Astrocyte (in vitro differentiated cells and primary cell): ENCODE results near the gene FZD10. TPM values are rescaled to one million over a fixed set of nuclear protein-coding genes. Genes with fewer than 3 reads are reported as not detected.

ENCODE experiments used
- DNase-seq: peaks from one replicate; pipeline ENCODE4 v3.0.0-alpha.2; 2010; ENCODE audit warnings: low read depth
- FAIRE-seq: peaks from 2 replicates; lab custom pipeline; 2011; peaks lifted over from hg19 to GRCh38; lab: Jason Lieb, UNC
- H2AFZ ChIP-seq: 2 replicates; pipeline ENCODE4 v1.6.0; 2012; ENCODE audit warnings: low read depth, low read length, inconsistent platforms
- H3K27ac ChIP-seq: 2 replicates; pipeline ENCODE4 v1.5.1; 2011; ENCODE audit warnings: low read depth, low read length, inconsistent platforms
- H3K27me3 ChIP-seq: 2 replicates; pipeline ENCODE4 v1.6.0; 2011; ENCODE audit warnings: low read length, inconsistent platforms; ENCODE audit not compliant: insufficient read depth
- H3K36me3 ChIP-seq: 2 replicates; pipeline ENCODE4 v1.5.1; 2011; ENCODE audit warnings: low read length, inconsistent platforms; ENCODE audit not compliant: insufficient read depth
- H3K4me1 ChIP-seq: 2 replicates; pipeline ENCODE4 v1.5.1; 2011; ENCODE audit warnings: low read length, inconsistent platforms; ENCODE audit not compliant: insufficient read depth
- H3K4me2 ChIP-seq: 2 replicates; pipeline ENCODE4 v1.6.0; 2012; ENCODE audit warnings: low read length, inconsistent platforms
- H3K4me3 ChIP-seq: 2 replicates; pipeline ENCODE4 v1.5.1; 2011; ENCODE audit warnings: low read depth, mild to moderate bottlenecking, low read length, inconsistent platforms; ENCODE audit not compliant: insufficient read depth
- H3K79me2 ChIP-seq: 2 replicates; pipeline ENCODE4 v1.6.0; 2012; ENCODE audit warnings: mild to moderate bottlenecking, low read length, inconsistent platforms; ENCODE audit not compliant: insufficient read depth
- H3K9ac ChIP-seq: 2 replicates; pipeline ENCODE4 v1.6.0; 2012; ENCODE audit warnings: mild to moderate bottlenecking, low read length, inconsistent platforms
- H3K9me3 ChIP-seq: 2 replicates; pipeline ENCODE4 v1.5.1; 2012; ENCODE audit warnings: low read depth, mild to moderate bottlenecking, low read length, inconsistent platforms; ENCODE audit not compliant: insufficient read depth
- H4K20me1 ChIP-seq: 2 replicates; pipeline ENCODE4 v1.6.0; 2012; ENCODE audit warnings: low read length, inconsistent platforms; ENCODE audit not compliant: insufficient read depth
- H3K27ac Mint-ChIP-seq: one replicate; pipeline ENCODE4 v1.8.0; 2021; ENCODE audit warnings: mild to moderate bottlenecking, mixed read lengths; ENCODE audit not compliant: unreplicated experiment
- H3K27me3 Mint-ChIP-seq: one replicate; pipeline ENCODE4 v1.8.0; 2021; ENCODE audit warnings: low read depth, mixed read lengths; ENCODE audit not compliant: unreplicated experiment
- H3K36me3 Mint-ChIP-seq: one replicate; pipeline ENCODE4 v1.8.0; 2021; ENCODE audit warnings: low read depth, mixed read lengths; ENCODE audit not compliant: unreplicated experiment
- H3K4me1 Mint-ChIP-seq: one replicate; pipeline ENCODE4 v1.8.0; 2021; ENCODE audit warnings: low read depth, mixed read lengths; ENCODE audit not compliant: unreplicated experiment
- H3K4me3 Mint-ChIP-seq: one replicate; pipeline ENCODE4 v1.8.0; 2021; ENCODE audit warnings: mild to moderate bottlenecking, moderate library complexity, mixed read lengths; ENCODE audit not compliant: unreplicated experiment
- H3K9me3 Mint-ChIP-seq: one replicate; pipeline ENCODE4 v1.8.0; 2021; ENCODE audit warnings: mild to moderate bottlenecking, mixed read lengths; ENCODE audit not compliant: unreplicated experiment
- CTCF ChIP-seq: IDR thresholded peaks from 2 replicates; pipeline ENCODE4 v1.5.1; 2011; ENCODE audit warnings: low read depth, mild to moderate bottlenecking, inconsistent platforms, low read length, moderate library complexity; ENCODE audit not compliant: insufficient read depth
- EZH2 ChIP-seq: IDR thresholded peaks from 2 replicates; pipeline ENCODE4 v1.6.1; 2012; ENCODE audit warnings: mild to moderate bottlenecking, low read length, inconsistent platforms; ENCODE audit not compliant: insufficient read depth
- total RNA-seq: library from RNA; stranded (reverse); gene quantifications from 2 replicates; pipeline ENCODE4 v1.2.1, GENCODE V29; 2021

Gene FZD10
- total RNA-seq, 1 donor from 2014 or later, result not detected

- FAIRE-seq, result no peak
- no peaks in the 10 kb centered on the region for H3K4me1 ChIP-seq
- no peaks in the 10 kb centered on the region for H3K27me3 Mint-ChIP-seq
- no peaks in the 10 kb centered on the region for H3K79me2 ChIP-seq
- H3K4me3 Mint-ChIP-seq, result no peak overlapping the region
- DNase-seq, result no peak
- H3K4me1 Mint-ChIP-seq, result no peaks in the 10 kb centered on the region
- no peak overlapping the region for H3K4me3 ChIP-seq
- H2AFZ ChIP-seq, result no peak overlapping the region
- no peak overlapping the region for H3K9ac ChIP-seq
- H3K9me3 Mint-ChIP-seq, result peaks cover 22% of the 10 kb centered on the region
- no peak overlapping the region for H3K27ac ChIP-seq
- H3K27me3 ChIP-seq, result no peaks in the 10 kb centered on the region
- no peaks in the 10 kb centered on the region for H4K20me1 ChIP-seq
- no peaks in the 10 kb centered on the region for H3K9me3 ChIP-seq
- no peaks in the 10 kb centered on the region for H3K36me3 Mint-ChIP-seq
- no peaks in the 10 kb centered on the region for H3K36me3 ChIP-seq
- no peak overlapping the region for H3K27ac Mint-ChIP-seq
- no peak overlapping the region for H3K4me2 ChIP-seq
- TF ChIP-seq CTCF (no peak), EZH2 (no peak)
Observed at GRCh38 chr12:130212384-130212989, 50.2 kb downstream of the FZD10 start.

GRCh38 chr12:130213249-130213648, 51.0 kb downstream of the FZD10 start:
- H3K27ac Mint-ChIP-seq, result no peak overlapping the region
- Histone ChIP-seq H3K4me1 (no peaks in the 10 kb centered on the region), H3K36me3 (no peaks in the 10 kb centered on the region), H3K27me3 (no peaks in the 10 kb centered on the region), H3K27ac (no peak overlapping the region), H2AFZ (no peak overlapping the region), H4K20me1 (no peaks in the 10 kb centered on the region), H3K4me3 (no peak overlapping the region), H3K9me3 (no peaks in the 10 kb centered on the region), H3K4me2 (no peak overlapping the region), H3K79me2 (no peaks in the 10 kb centered on the region), H3K9ac (no peak overlapping the region)
- no peaks in the 10 kb centered on the region for H3K27me3 Mint-ChIP-seq
- no peaks in the 10 kb centered on the region for H3K4me1 Mint-ChIP-seq
- peaks cover 24% of the 10 kb centered on the region for H3K9me3 Mint-ChIP-seq
- TF ChIP-seq CTCF (no peak), EZH2 (no peak)
- no peak overlapping the region for H3K4me3 Mint-ChIP-seq
- FAIRE-seq (no peak), DNase-seq (no peak)
- no peaks in the 10 kb centered on the region for H3K36me3 Mint-ChIP-seq

- Histone ChIP-seq H3K9me3 (no peaks in the 10 kb centered on the region), H3K27me3 (no peaks in the 10 kb centered on the region), H3K36me3 (no peaks in the 10 kb centered on the region), H3K79me2 (no peaks in the 10 kb centered on the region), H3K9ac (no peak overlapping the region), H3K4me1 (no peaks in the 10 kb centered on the region), H3K4me3 (no peak overlapping the region), H3K4me2 (no peak overlapping the region), H2AFZ (no peak overlapping the region), H3K27ac (no peak overlapping the region), H4K20me1 (no peaks in the 10 kb centered on the region)
- no peak for TF ChIP-seq CTCF
- no peak for TF ChIP-seq EZH2
- H3K36me3 Mint-ChIP-seq, result no peaks in the 10 kb centered on the region
- FAIRE-seq, result no peak
- no peaks in the 10 kb centered on the region for H3K27me3 Mint-ChIP-seq
- H3K27ac Mint-ChIP-seq, result no peak overlapping the region
- H3K4me3 Mint-ChIP-seq, result no peak overlapping the region
- DNase-seq, result no peak
- H3K4me1 Mint-ChIP-seq, result no peaks in the 10 kb centered on the region
- peaks cover 30% of the 10 kb centered on the region for H3K9me3 Mint-ChIP-seq
Observed at GRCh38 chr12:130214686-130215395, 52.6 kb downstream of the FZD10 start.
